ENCODE data around the gene PRDM8. TPM values are rescaled to one million over a fixed set of nuclear protein-coding genes. Genes with fewer than 3 reads are reported as not detected.

PRDM8 gene
- total and polyA plus RNA-seq, 2 donors (not counting 1 experiment from before 2014, with no cell fraction given): 20.0 to 35.6 TPM

DNA sequence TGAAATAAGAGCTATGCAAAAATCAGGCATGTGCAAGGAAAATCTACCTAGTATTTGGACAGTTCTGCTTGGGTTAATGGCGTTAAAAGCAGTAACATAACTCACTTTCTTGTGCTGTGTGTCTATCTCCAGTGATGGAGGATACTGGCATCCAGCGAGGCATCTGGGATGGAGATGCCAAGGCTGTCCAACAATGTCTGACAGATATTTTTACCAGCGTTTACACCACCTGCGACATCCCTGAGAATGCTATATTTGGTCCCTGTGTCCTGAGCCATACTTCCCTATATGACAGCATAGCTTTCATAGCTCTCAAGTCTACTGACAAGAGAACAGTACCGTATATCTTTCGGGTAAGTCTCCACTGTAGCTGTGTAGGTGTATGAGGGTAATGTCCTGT, 2.6 kb downstream of the PRDM8 start:
- ATAC-seq (ENCODE audit: low read depth) (no peak), DNase-seq (no peak)
- Mint-ChIP-seq H3K27me3 (peaks cover 14% of the 10 kb centered on the region), H3K4me3 (no peak overlapping the region), H3K4me1 (peaks cover 46% of the 10 kb centered on the region), H3K27ac (no peak overlapping the region), H3K9me3 (ENCODE audit: insufficient read depth) (no peaks in the 10 kb centered on the region)
- CTCF ChIA-PET: interaction anchor here (1.0 to 10.2 kb wide), 8 partner anchors 13 to 144 kb away, joined by 3 to 195 read pairs (median 6); no protein-coding TSS in a partner anchor
- Histone ChIP-seq H2AFZ (ENCODE audit: insufficient read depth, low read depth, low read length, poor library complexity, severe bottlenecking) (no peak overlapping the region), H3K9ac (ENCODE audit: low read length) (no peak overlapping the region), H3K27ac (ENCODE audit: low read length in 2 of 2) (no peak overlapping the region), H3K4me3 (ENCODE audit: control extremely low read depth in 1 of 5, extremely low read depth in 1 of 5, insufficient read depth in 1 of 5, low read depth in 2 of 5, low read length in 4 of 5) (no peak overlapping the region), H3K9me3 (ENCODE audit: control extremely low read depth in 1 of 3, control insufficient read depth in 2 of 3, insufficient read depth in 1 of 3, low read length in 2 of 3) (peaks cover 0 to 4% (median 0%) of the 10 kb centered on the region in 3 donors), H3K27me3 (replicated peaks in 1 of 4; ENCODE audit: control extremely low read depth in 1 of 4, control insufficient read depth in 3 of 4, insufficient read depth in 4 of 4, low read length in 3 of 4) (peaks cover 0 to 38% (median 9%) of the 10 kb centered on the region in 4 experiments), H3K4me1 (ENCODE audit: control insufficient read depth in 2 of 2, insufficient read depth in 2 of 2, low read length in 2 of 2) (peaks cover 37 to 43% of the 10 kb centered on the region in 2 donors), H4K20me1 (ENCODE audit: control insufficient read depth, insufficient read depth, low read length, poor library complexity, severe bottlenecking) (peaks cover 12% of the 10 kb centered on the region), H3K79me2 (ENCODE audit: control insufficient read depth, insufficient read depth, low read length) (no peaks in the 10 kb centered on the region), H3K4me2 (replicated peaks; ENCODE audit: low read depth, low read length, poor library complexity, severe bottlenecking) (no peak overlapping the region), H3K36me3 (replicated peaks in 1 of 2; ENCODE audit: control extremely low read depth in 1 of 2, control insufficient read depth in 1 of 2, extremely low read depth in 1 of 2, insufficient read depth in 2 of 2, low read length in 1 of 2) (no peaks in the 10 kb centered on the region)
- TF ChIP-seq, protein P1, sequence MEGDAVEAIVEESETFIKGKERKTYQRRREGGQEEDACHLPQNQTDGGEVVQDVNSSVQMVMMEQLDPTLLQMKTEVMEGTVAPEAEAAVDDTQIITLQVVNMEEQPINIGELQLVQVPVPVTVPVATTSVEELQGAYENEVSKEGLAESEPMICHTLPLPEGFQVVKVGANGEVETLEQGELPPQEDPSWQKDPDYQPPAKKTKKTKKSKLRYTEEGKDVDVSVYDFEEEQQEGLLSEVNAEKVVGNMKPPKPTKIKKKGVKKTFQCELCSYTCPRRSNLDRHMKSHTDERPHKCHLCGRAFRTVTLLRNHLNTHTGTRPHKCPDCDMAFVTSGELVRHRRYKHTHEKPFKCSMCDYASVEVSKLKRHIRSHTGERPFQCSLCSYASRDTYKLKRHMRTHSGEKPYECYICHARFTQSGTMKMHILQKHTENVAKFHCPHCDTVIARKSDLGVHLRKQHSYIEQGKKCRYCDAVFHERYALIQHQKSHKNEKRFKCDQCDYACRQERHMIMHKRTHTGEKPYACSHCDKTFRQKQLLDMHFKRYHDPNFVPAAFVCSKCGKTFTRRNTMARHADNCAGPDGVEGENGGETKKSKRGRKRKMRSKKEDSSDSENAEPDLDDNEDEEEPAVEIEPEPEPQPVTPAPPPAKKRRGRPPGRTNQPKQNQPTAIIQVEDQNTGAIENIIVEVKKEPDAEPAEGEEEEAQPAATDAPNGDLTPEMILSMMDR (IDR thresholded peaks at IDR 0.05): no peak
- no peak for TF ChIP-seq EZH2 (IDR thresholded peaks at IDR 0.05; ENCODE audit: borderline replicate concordance, insufficient read depth, low read depth, low read length, poor library complexity, severe bottlenecking)
- 96% methylated on average over 4 of the region's 6 CpGs for WGBS (ENCODE audit: insufficient coverage)
- POLR2A ChIA-PET: no interaction called here
- intact Hi-C loops (cut with micrococcal nuclease): no loop called here
